ENCODE measurements around the gene LIN37.

- TF ChIP-seq CTCF (conservative IDR thresholded peaks at IDR 0.05) = no peak
- TF ChIP-seq ZFX (IDR thresholded peaks at IDR 0.05) = no peak
Observed at GRCh38 chr19:35712567-35713505, 35.5 kb upstream of the LIN37 start.
